ENCODE measurements around the gene HMX3.

HMX3 gene

GRCh38 chr10:123135415-123136141, at the start of gene HMX3:
HMX3 (plus strand) TSS chr10:123135970; CDS start chr10:123136051, 81 bp downstream.
- DNase-seq = no peak

GRCh38 chr10:123086281-123086680, 49.5 kb upstream of the HMX3 start:
- no peak for DNase-seq

- no peak for DNase-seq
Observed at GRCh38 chr10:123087348-123087747, 48.4 kb upstream of the HMX3 start.

- no peak for DNase-seq
Observed at GRCh38 chr10:123087786-123088185, 48.0 kb upstream of the HMX3 start.

GRCh38 chr10:123092635-123093414, 42.9 kb upstream of the HMX3 start:
- no peak for DNase-seq

GRCh38 chr10:123093489-123093888, 42.3 kb upstream of the HMX3 start:
- DNase-seq = no peak

- DNase-seq = no peak
Observed at GRCh38 chr10:123096452-123096851, 39.3 kb upstream of the HMX3 start.

GRCh38 chr10:123097039-123097438, 38.7 kb upstream of the HMX3 start:
- DNase-seq = no peak

GRCh38 chr10:123100030-123100762, 35.6 kb upstream of the HMX3 start:
- no peak for DNase-seq

- DNase-seq = no peak
Observed at GRCh38 chr10:123101872-123102271, 33.9 kb upstream of the HMX3 start.

- DNase-seq = no peak
Observed at GRCh38 chr10:123102673-123103072, 33.1 kb upstream of the HMX3 start.

- DNase-seq = no peak
Observed at GRCh38 chr10:123103944-123104343, 31.8 kb upstream of the HMX3 start.

GRCh38 chr10:123109466-123109865, 26.3 kb upstream of the HMX3 start:
- DNase-seq = no peak

GRCh38 chr10:123117644-123118417, 17.9 kb upstream of the HMX3 start:
- no peak for DNase-seq

GRCh38 chr10:123119081-123119480, 16.7 kb upstream of the HMX3 start:
- no peak for DNase-seq

GRCh38 chr10:123126246-123126645, 9.5 kb upstream of the HMX3 start:
- no peak for DNase-seq

- no peak for DNase-seq
Observed at GRCh38 chr10:123129618-123130271, 6.0 kb upstream of the HMX3 start.

- DNase-seq = peak; percentile 64
Observed at GRCh38 chr10:123132576-123133477, 2.9 kb upstream of the HMX3 start.

GRCh38 chr10:123133541-123134342, 2.0 kb upstream of the HMX3 start:
- no peak for DNase-seq

GRCh38 chr10:123134343-123134914, 1.3 kb upstream of the HMX3 start:
- DNase-seq = no peak

Measured in amniotic stem cell (primary cell).